HG03108 (cell line): ENCODE measurements around the gene KRT15.

ENCODE experiments used
- ATAC-seq: cut with Tn5 transposase; IDR thresholded peaks from one replicate; pipeline ENCODE4 v1.9.1; 2021; ENCODE audit warnings: moderate library complexity; ENCODE audit not compliant: unreplicated experiment

KRT15 gene

GRCh38 chr17:41527063-41528023 is 8.7 kb upstream of the KRT15 start:
- ATAC-seq = no peak

GRCh38 chr17:41524261-41524660 is 5.6 kb upstream of the KRT15 start:
- ATAC-seq = no peak

GRCh38 chr17:41523787-41524186 is 5.1 kb upstream of the KRT15 start:
- ATAC-seq = no peak

- no peak for ATAC-seq
These were observed 4.5 kb upstream of the KRT15 start for GRCh38 chr17:41523225-41523593.

GRCh38 chr17:41522301-41523224 is 3.9 kb upstream of the KRT15 start:
- ATAC-seq = no peak

- ATAC-seq = no peak
These were observed 3.0 kb upstream of the KRT15 start for GRCh38 chr17:41521574-41522261.

GRCh38 chr17:41520821-41521521 is 2.3 kb upstream of the KRT15 start:
- no peak for ATAC-seq

GRCh38 chr17:41519501-41520224 is 973 bp upstream of the KRT15 start:
- ATAC-seq = no peak

- no peak for ATAC-seq
These were observed 659 bp downstream of the KRT15 start for GRCh38 chr17:41518031-41518430.

GRCh38 chr17:41516830-41517283 is 1.8 kb downstream of the KRT15 start:
- ATAC-seq = no peak

- ATAC-seq = no peak
These were observed 2.4 kb downstream of the KRT15 start for GRCh38 chr17:41516147-41516829.

GRCh38 chr17:41513168-41513547 is 5.5 kb downstream of the KRT15 start:
- ATAC-seq = no peak

- ATAC-seq = no peak
These were observed 6.0 kb downstream of the KRT15 start for GRCh38 chr17:41512546-41513167.

- ATAC-seq = no peak
These were observed 7.0 kb downstream of the KRT15 start for GRCh38 chr17:41511716-41512115.

GRCh38 chr17:41511116-41511515 is 7.6 kb downstream of the KRT15 start:
- no peak for ATAC-seq

- ATAC-seq = no peak
These were observed 8.2 kb downstream of the KRT15 start for GRCh38 chr17:41510251-41511065.

- ATAC-seq = no peak
These were observed 11.3 kb downstream of the KRT15 start for GRCh38 chr17:41507315-41507880.
